ENCODE results near the gene EBF3. TPM values are rescaled to one million over a fixed set of nuclear protein-coding genes. Genes with fewer than 3 reads are reported as not detected.

Gene EBF3
- polyA plus RNA-seq, 3 donors, result 0.79 to 1.1 (median 0.79) TPM

DNA sequence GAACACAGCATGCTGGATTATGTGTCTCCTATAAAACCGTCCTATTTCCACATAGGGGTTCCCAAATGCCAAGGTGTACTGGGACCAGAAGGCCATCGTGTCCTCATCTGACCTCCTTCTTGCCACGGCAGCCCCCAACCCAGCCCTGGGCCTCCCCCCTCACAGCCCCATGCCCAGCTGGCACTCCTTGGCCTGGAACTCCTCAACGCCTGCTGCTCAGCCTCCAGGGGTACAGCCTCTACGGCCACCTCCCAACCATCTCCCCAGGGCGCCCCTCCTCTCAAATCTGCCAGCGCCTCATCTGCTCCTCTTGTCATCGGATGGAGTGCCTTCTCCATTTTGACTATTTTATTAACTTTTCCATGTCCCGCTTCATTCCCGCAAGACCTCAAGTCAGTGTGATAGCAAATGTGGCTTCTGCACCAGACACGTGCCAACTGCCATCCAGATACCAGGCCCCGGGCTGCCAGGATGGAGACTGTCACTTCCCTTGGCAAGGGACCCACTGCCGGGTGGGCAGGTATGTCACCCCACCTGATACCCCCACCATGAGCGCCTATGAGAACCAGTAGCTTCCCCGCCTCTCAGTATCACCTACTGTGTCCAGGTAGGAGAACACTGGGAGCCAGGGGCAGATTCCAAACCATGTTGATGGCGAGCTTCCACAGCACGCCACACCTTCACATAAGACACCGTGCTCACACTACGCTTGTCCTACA is 106.7 kb downstream of the EBF3 start:
- no peak for DNase-seq (ENCODE audit: low read depth in 3 of 3, low spot score in 2 of 3)

DNA sequence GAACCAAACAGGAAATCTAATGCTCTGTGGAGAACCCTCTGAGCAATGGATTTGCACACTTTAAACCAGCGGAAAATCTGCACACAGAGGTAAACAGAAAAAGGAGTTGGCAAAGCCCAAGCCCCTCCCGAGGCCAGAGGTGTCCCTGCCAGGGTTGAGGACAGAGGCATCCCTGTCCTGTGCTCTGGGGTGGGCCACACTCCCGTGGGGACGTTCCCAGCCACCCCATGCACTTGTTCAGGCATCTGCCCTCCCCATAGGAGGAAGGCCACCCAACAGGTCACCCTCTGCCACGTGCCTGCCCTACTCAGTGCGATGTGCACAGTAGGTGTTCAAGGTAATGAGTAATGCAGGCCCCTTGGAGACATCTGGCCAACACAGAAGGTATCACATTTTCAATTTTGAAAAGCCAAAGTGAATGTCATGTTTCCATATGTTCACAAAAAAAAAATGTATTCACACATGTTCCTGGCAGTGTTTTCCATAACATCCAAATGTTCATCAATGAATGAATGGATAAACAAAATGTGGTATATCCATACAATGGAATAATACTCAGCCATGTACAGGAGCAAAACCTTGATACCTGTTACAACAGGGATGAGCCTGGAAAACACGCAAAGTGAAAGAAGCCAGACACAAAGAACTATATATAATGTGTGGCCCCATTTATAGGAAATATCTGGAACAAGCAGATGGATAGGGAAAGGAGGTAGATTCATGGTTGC is 108.1 kb downstream of the EBF3 start:
- DNase-seq (ENCODE audit: low read depth in 3 of 3, low spot score in 2 of 3), result no peak

GRCh38 chr10:129854796-129855705 is 109.0 kb downstream of the EBF3 start:
- no peak for DNase-seq (ENCODE audit: low read depth in 3 of 3, low spot score in 2 of 3)

DNA sequence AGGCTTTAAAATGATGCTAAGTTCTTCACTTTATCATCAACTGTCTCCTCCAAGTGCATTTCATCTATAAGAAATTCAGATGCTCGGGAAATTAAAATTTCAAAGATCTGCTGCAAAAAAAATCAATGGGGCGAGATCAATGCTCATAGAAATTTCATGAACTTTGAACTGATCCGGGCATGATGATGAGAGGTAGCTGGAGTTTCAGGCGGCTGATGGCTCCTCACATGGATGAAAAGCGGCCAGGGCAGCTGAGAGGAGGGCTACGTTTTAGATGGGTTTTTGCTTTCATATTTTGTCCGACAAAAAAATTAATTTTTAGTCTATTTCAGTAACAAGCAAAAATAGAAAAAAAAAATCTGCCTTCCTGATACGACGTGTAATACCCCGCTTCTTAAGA is 109.9 kb downstream of the EBF3 start:
- no peak for DNase-seq (ENCODE audit: low read depth in 3 of 3, low spot score in 2 of 3)

DNA sequence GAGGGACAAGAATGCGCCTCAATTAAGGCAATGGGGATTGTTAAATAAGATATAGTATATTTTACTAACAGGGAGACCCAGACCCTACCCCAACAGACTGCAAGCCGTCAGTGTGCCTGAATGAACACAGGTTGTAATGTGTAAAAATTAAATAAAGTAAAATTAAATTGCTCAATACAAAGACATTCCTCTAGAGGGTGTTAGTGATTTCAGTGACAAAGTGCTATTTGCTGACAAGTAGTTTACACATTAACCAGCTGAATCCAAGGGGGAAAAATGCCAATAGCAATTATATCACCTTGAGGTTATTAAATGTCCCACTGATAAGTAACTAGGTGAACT is 110.5 kb downstream of the EBF3 start:
- no peak for DNase-seq (ENCODE audit: low read depth in 3 of 3, low spot score in 2 of 3)

DNA sequence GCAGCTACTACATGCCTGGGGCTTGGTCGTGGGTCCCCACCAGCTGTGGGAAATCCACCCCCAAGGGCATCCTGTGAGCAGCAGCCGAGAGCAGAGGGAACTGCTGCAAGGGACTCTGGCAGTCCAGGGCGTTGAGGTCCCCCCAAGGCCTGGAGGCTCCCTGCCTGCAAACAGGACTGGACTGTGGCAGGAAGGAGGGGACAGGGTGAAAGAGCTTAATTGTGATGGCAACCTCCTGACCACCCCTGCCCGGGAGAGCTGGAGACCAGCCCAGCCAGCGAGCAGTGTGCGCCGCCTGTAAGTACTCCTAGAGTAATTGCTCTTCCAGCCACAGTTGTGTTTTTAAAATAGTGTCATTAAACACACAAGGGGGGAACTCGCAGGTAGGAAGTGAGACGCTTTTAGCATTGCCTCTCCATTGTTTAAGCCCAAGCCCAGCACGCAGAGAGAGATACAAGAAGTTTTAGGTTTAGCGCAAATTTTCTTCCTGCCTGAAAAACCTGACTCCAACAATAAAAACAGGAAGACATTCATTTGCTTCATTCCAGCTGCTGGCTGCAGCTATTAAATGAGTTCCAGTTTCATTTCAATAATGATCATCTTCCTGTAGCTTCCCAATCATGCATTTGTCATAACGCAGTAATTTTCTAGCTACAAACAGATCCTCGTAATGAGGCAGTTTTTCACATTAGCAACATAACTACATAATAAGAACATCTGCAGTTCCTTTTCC is 111.1 kb downstream of the EBF3 start:
- DNase-seq (ENCODE audit: low read depth in 3 of 3, low spot score in 2 of 3), result no peak

DNA sequence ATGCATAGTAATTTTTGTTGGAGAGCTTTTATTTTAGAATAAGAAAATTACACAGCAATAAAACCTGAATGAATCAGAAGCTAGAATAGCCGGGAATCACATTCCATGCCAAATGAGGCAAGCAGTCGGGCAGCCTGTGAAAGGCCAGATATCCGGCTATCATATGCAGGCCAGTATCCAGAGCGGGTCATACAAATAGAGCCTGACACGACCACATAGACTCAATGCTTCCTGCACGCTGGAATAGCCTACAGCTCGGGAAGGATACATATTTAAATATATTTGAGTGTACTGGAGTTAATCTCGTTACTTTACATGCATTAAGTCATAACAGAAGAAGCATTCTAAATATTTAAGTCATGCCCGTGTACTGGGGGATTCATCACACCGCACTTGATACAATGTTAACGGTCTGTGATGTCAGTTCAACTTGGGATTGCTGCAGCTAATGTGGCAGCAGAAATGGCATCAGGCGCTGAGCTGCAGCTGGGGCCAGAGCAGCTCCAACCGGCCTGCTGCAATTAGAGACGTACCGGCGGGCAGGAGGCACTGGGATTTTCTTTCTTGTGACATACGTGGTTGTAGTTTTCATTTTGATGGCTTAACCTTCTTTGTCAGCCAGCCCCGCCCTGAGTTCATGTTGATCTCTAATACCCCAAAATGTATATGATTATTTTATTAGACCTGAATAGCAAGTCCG is 112.0 kb downstream of the EBF3 start:
- no peak for DNase-seq (ENCODE audit: low read depth in 3 of 3, low spot score in 2 of 3)

DNA sequence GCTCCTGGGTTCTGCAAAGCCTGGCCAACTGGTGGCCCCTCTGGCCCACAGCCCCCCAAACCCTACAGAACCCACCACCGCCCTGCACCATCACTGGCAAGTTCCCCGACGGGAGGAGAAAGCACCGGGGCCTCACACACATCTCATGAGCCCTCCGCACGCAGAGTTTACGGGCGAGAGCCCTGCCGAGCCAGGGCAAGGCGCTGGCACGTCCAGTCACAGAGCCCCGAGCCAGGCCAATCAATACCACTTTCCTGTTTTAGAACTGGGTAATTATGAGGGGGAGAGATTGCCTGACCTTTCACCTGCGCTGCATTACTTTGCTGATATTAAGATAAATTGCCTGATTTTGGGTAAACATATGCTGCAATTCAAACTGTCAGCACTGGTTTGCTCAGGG is 113.3 kb downstream of the EBF3 start:
- DNase-seq (ENCODE audit: low read depth in 3 of 3, low spot score in 2 of 3), result no peak

GRCh38 chr10:129850316-129850715 is 113.8 kb downstream of the EBF3 start:
- DNase-seq (ENCODE audit: low read depth in 3 of 3, low spot score in 2 of 3), result no peak

- DNase-seq (ENCODE audit: low read depth in 3 of 3, low spot score in 2 of 3), result no peak
Measured at GRCh38 chr10:129849853-129850252, 114.2 kb downstream of the EBF3 start.

GRCh38 chr10:129849452-129849750 is 114.7 kb downstream of the EBF3 start:
- DNase-seq (ENCODE audit: low read depth in 3 of 3, low spot score in 2 of 3), result no peak

DNA sequence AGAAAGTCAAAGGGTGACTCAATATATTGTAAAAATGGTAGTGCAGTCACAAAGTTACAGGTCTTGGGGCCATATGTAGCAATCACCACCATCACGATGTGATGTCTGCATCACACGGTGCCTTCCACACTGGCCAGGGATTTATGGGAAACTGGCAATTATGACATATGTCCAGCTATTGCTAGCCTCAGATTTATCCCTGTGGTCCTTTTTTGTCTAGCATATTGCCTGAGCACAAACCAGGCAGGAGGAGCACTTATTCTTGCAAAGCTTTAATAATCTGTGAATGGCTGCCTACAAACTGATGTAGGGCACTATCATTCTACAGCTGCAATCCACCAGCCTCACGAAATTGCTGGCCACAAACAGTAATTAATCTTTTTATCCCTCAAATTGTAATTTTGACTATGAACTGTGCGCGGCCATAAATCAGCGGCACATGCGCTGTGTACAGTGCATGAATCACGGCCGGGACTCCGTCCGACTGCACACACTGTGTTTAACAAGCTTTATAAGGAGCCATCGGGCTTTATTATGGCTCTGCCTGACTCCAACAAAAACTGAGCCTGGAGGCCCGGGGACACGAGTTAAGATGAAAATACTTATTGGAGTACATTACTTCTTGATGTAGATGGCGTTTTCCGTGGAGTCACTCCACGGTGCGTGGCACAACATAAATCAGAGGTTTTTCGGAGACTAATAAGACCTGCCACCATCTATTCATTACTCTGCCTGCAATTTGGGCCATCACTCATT is 115.2 kb downstream of the EBF3 start:
- DNase-seq (ENCODE audit: low read depth in 3 of 3, low spot score in 2 of 3), result no peak

DNA sequence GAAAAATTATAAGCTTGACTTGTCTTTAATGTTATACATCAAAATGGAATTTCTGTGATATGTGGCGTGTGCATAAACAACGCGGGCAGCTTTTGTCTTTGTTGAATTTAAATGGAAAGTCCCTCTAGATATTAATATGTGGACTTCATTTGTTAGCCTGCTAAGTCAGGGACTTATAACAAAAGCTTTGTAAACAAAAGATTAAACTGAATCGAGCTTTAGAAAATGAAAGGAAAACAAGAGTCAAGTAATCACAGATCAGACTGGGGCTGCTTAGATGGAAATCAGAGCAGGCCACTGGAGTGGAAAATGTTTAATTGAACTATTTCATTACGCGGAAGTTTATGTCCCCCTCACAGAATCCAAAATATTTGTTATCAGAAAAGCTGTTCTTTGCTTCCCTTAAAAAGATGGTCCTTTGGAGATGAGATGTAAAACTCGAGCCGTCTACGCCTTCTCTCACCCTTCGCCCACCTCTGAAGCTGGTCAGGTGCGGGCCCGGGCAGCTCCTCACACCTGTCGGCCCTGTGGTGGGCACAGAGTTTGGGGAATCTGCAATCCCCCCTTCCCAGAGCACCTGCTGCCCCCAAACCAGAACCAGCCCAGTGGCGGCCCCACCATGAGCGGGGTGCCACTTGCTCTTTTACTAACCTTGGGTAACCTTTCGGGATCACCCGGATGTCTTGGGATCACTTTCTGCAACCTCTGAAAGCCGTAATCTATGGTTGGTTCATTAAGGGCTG is 116.2 kb downstream of the EBF3 start:
- DNase-seq (ENCODE audit: low read depth in 3 of 3, low spot score in 2 of 3), result no peak

GRCh38 chr10:129846991-129847391 is 117.1 kb downstream of the EBF3 start:
- DNase-seq (ENCODE audit: low read depth in 3 of 3, low spot score in 2 of 3), result no peak

- DNase-seq (ENCODE audit: low read depth in 3 of 3, low spot score in 2 of 3), result no peak
Measured at GRCh38 chr10:129845111-129845753, 118.8 kb downstream of the EBF3 start.

- DNase-seq (ENCODE audit: low read depth in 3 of 3, low spot score in 2 of 3), result no peak
Measured at GRCh38 chr10:129844216-129844766, 119.8 kb downstream of the EBF3 start.

DNA sequence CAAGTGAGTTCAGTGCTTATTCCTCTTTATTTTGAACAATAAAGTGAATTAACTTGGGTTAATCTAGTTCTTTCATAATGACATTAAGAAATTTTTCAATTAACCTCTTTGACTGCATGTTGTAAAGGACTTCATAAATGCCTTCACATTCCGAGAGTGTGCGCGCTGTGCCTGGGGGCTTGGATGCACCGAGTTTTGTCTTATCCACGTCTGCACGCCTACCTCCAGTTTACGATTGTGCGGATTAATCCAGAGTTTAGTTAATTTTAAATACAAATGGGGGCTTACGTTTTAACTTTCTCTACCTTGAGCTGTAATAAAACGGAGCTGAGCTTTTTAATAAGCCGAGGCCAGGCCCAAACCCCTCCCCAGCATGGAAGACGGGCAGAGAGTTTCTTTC is 120.4 kb downstream of the EBF3 start:
- no peak for DNase-seq (ENCODE audit: low read depth in 3 of 3, low spot score in 2 of 3)

DNA sequence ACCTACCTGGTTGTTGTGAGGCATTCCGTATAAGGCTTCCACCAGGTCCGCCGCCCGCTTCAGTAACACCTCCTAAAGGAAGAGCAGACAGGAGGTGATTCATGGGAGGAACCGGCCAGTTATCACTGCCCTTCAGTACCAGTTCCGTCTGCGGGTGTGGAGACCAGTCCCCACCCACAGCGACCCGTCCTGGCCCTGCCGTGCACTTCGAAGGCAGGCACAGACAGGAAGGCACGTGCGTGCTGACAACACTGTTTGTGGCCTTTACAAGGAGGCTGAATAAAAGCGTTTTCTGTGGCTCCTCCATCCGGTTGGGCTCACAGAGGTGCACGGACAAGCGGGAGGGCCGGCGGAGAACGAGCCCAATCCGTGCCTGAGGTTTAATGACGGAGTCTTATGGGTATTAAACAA is 120.9 kb downstream of the EBF3 start:
- no peak for DNase-seq (ENCODE audit: low read depth in 3 of 3, low spot score in 2 of 3)
